Endothelial cell of umbilical vein (primary cell): ENCODE measurements around the gene JAG2. TPM values are rescaled to one million over a fixed set of nuclear protein-coding genes. Genes with fewer than 3 reads are reported as not detected.

Experiments
- BruUV-seq: library from RNA; stranded (reverse); fragments of 400-500 nt; replicated peaks from 2 replicates; lab custom pipeline; 2021; lab: Mats Ljungman, UMichigan
- CTCF ChIA-PET: fragments of 300-600, 350-600 bp; sonication (Branson Sonifier 250); formaldehyde crosslinking; loops from one replicate; lab custom pipeline; 2021; ENCODE audit warnings: antibody characterized with exemption, inconsistent platforms; lab: Charles Lee
- POLR2A ChIA-PET: fragments of 300-600, 350-600 bp; sonication (Branson Sonifier 250); formaldehyde crosslinking; loops from one replicate; lab custom pipeline; 2021; ENCODE audit warnings: antibody characterized with exemption, inconsistent platforms; lab: Charles Lee
- DNase-seq: peaks from one replicate; pipeline ENCODE4 v3.0.0-alpha.2; 2011; ENCODE audit warnings: low read depth, low spot score
- FAIRE-seq: peaks from 2 replicates; lab custom pipeline; 2011; peaks lifted over from hg19 to GRCh38; lab: Jason Lieb, UNC
- H2AFZ ChIP-seq: 2 replicates; pipeline ENCODE4 v1.6.0; 2012; ENCODE audit warnings: low read depth, low read length, control low read depth, inconsistent platforms
- H3K27ac ChIP-seq: 2 replicates; pipeline ENCODE4 v1.5.1; 2011; ENCODE audit warnings: low read depth, mild to moderate bottlenecking, control low read depth, low read length, moderate library complexity; ENCODE audit not compliant: insufficient read depth
- H3K27me3 ChIP-seq, 2 experiments: 2 replicates each; pipeline versions ENCODE4 v1.6.0 to v1.6.1; 2011; ENCODE audit warnings: low read length in 2 of 2, mixed read lengths in 1 of 2; ENCODE audit not compliant: control insufficient read depth in 2 of 2, insufficient read depth in 2 of 2
- H3K36me3 ChIP-seq, 2 experiments: 2 replicates in 1 of 2; 3 replicates in 1 of 2; pipeline ENCODE4 v1.5.1; 2011; ENCODE audit warnings: low read length in 2 of 2, mild to moderate bottlenecking in 1 of 2, moderate library complexity in 1 of 2; ENCODE audit not compliant: control insufficient read depth in 2 of 2, insufficient read depth in 2 of 2; ENCODE audit errors: extremely low read depth in 1 of 2
- H3K4me1 ChIP-seq: 3 replicates; pipeline ENCODE4 v1.5.1; 2011; ENCODE audit warnings: mild to moderate bottlenecking, low read length; ENCODE audit not compliant: control insufficient read depth, insufficient read depth; ENCODE audit errors: extremely low read depth
- H3K4me2 ChIP-seq: 2 replicates; pipeline ENCODE4 v1.6.1; 2011; ENCODE audit warnings: low read length, control low read depth, mixed read lengths; ENCODE audit not compliant: insufficient read depth
- H3K4me3 ChIP-seq, 3 experiments: fragments of 200-600 bp in 1 of 3; sonication (generic), shearing (Covaris generic) in 1 of 3; replicated peaks in 1 of 3; 2 replicates each; pipeline ENCODE4 v1.5.1; 2011 to 2016; ENCODE audit warnings: control low read depth in 3 of 3, low read length in 3 of 3, mild to moderate bottlenecking in 2 of 3, inconsistent platforms in 1 of 3, low read depth in 1 of 3, moderate library complexity in 1 of 3; ENCODE audit not compliant: insufficient read depth in 1 of 3
- H3K79me2 ChIP-seq: 2 replicates; pipeline ENCODE4 v1.6.0; 2012; ENCODE audit warnings: low read length, inconsistent platforms; ENCODE audit not compliant: control insufficient read depth, insufficient read depth
- H3K9ac ChIP-seq: replicated peaks from 2 replicates; pipeline ENCODE3; 2011; ENCODE audit warnings: low read length, control low read depth; ENCODE audit not compliant: insufficient read depth; ENCODE audit errors: extremely low read depth
- H3K9me1 ChIP-seq: replicated peaks from 3 replicates; pipeline ENCODE4 v1.6.0; 2011; ENCODE audit warnings: mild to moderate bottlenecking, low read length; ENCODE audit not compliant: control insufficient read depth, insufficient read depth; ENCODE audit errors: extremely low read depth
- H3K9me3 ChIP-seq: replicated peaks from 2 replicates; pipeline ENCODE4 v1.5.1; 2012; ENCODE audit warnings: low read length, inconsistent platforms; ENCODE audit not compliant: control insufficient read depth, insufficient read depth
- H4K20me1 ChIP-seq: replicated peaks from 2 replicates; pipeline ENCODE3; 2011; ENCODE audit warnings: mild to moderate bottlenecking, low read length; ENCODE audit not compliant: control insufficient read depth, insufficient read depth; ENCODE audit errors: extremely low read depth
- FOS ChIP-seq: IDR thresholded peaks from 2 replicates; pipeline ENCODE4 v1.6.1; 2011; ENCODE audit warnings: mild to moderate bottlenecking, low read length, moderate library complexity, borderline replicate concordance; ENCODE audit not compliant: insufficient read depth
- GATA2 ChIP-seq: IDR thresholded peaks from 2 replicates; pipeline ENCODE4 v1.7.0; 2011; ENCODE audit warnings: low read depth, mild to moderate bottlenecking, moderate library complexity, mixed read lengths, low read length; ENCODE audit not compliant: insufficient read length, insufficient read depth
- MAX ChIP-seq: IDR thresholded peaks from 2 replicates; pipeline ENCODE4 v1.6.1; 2011; ENCODE audit not compliant: insufficient read depth, insufficient read length
- MYC ChIP-seq: IDR thresholded peaks from one replicate; pipeline ENCODE4 v1.6.1; 2011; ENCODE audit warnings: mild to moderate bottlenecking, low read depth, low read length
- POLR2A ChIP-seq: IDR thresholded peaks from 2 replicates; pipeline ENCODE4 v1.6.1; 2012; ENCODE audit warnings: low read depth, mild to moderate bottlenecking, control low read depth, low read length
- dilution Hi-C: fragments of 300-500 bp; cut with MboI; formaldehyde crosslinking; loops from one replicate; pipeline ENCODE4 v1.15.0; 2019; ENCODE audit warnings: low sequenced_read_pairs; ENCODE audit not compliant: extremely low pct_ligation_motif_present
- intact Hi-C: fragments of 100-400 bp; cut with micrococcal nuclease; formaldehyde crosslinking; loops from one replicate; pipeline ENCODE4 v1.10.0; 2022
- polyA plus RNA-seq, 4 experiments: library from polyadenylated mRNA; depleted of rRNA in 3 of 4; stranded (reverse) in 3 of 4; unstranded in 1 of 4; fragments of >200 nt; gene quantifications; 2 replicates each; pipeline versions ENCODE4 v1.2.1 to v1.2.3, GENCODE V29; 2011 to 2012; ENCODE audit warnings: missing spikeins in 1 of 4
- total RNA-seq: library from RNA; stranded (reverse); gene quantifications from 2 replicates; pipeline ENCODE4 v1.2.3, GENCODE V29; 2021
- TF ChIP-seq, protein P1 (sequence below), 2 donors: IDR thresholded peaks; 1 replicate in 1 of 2; 2 replicates in 1 of 2; pipeline ENCODE4 v1.5.1; 2011; ENCODE audit warnings: low read length in 2 of 2, mild to moderate bottlenecking in 2 of 2, moderate library complexity in 2 of 2, control low read depth in 1 of 2, inconsistent platforms in 1 of 2, low read depth in 1 of 2; ENCODE audit not compliant: insufficient read depth in 1 of 2; ENCODE audit errors: extremely low read depth in 1 of 2

JAG2 gene
- total and polyA plus RNA-seq, 2 donors (not counting 3 experiments of a cell fraction or from before 2014, with no cell fraction given), result 105 to 128 TPM

DNA sequence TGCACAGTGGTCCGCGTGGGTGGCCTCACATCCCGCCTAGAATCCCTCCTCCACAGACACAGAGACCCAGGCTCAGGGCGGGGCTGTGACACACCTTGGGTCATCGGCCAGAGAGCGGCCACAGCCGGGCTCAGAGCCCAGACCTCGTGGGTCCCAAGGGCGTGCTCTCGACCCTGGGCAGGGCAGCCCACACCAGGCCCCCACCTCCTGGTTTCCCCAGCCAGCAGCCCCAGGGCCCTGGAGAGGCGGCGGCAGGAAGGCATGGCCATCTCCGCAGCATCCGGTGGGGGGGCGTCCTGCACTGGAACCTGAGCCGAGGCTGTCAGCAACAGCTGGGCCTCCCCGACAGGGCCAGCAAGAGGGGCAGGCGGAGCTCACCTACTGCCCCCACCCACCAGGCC, 15.2 kb downstream of the JAG2 start:
- H3K9me1 ChIP-seq, result no peaks in the 10 kb centered on the region
- H3K27me3 ChIP-seq, result no peaks in the 10 kb centered on the region
- BruUV-seq, result no TSS peak
- H3K79me2 ChIP-seq, result peaks cover 9% of the 10 kb centered on the region
- no peak overlapping the region for H3K4me2 ChIP-seq
- no peak for TF ChIP-seq MAX
- no peak for TF ChIP-seq MYC
- no peak for TF ChIP-seq FOS
- TF ChIP-seq, protein P1, sequence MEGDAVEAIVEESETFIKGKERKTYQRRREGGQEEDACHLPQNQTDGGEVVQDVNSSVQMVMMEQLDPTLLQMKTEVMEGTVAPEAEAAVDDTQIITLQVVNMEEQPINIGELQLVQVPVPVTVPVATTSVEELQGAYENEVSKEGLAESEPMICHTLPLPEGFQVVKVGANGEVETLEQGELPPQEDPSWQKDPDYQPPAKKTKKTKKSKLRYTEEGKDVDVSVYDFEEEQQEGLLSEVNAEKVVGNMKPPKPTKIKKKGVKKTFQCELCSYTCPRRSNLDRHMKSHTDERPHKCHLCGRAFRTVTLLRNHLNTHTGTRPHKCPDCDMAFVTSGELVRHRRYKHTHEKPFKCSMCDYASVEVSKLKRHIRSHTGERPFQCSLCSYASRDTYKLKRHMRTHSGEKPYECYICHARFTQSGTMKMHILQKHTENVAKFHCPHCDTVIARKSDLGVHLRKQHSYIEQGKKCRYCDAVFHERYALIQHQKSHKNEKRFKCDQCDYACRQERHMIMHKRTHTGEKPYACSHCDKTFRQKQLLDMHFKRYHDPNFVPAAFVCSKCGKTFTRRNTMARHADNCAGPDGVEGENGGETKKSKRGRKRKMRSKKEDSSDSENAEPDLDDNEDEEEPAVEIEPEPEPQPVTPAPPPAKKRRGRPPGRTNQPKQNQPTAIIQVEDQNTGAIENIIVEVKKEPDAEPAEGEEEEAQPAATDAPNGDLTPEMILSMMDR (IDR thresholded peaks at IDR 0.05; ENCODE audit: extremely low read depth in 1 of 2, insufficient read depth in 1 of 2, low read depth in 1 of 2, low read length in 2 of 2), result no peak
- no peak for TF ChIP-seq POLR2A
- TF ChIP-seq GATA2, result no peak
- no peak overlapping the region for H3K4me3 ChIP-seq
- H3K36me3 ChIP-seq, result peaks cover 3 to 39% of the 10 kb centered on the region in 2 experiments
- DNase-seq (no peak), FAIRE-seq (no peak)
- no peaks in the 10 kb centered on the region for H3K9me3 ChIP-seq
- no peak overlapping the region for H2AFZ ChIP-seq
- no peak overlapping the region for H3K9ac ChIP-seq
- intact Hi-C loops, result no loop called here
- no peak overlapping the region for H3K27ac ChIP-seq
- CTCF ChIA-PET, result interaction anchor here (1.1 kb wide), 1 partner anchor 63 kb away, joined by 3 read pairs; no protein-coding TSS in a partner anchor
- no peaks in the 10 kb centered on the region for H3K4me1 ChIP-seq
- POLR2A ChIA-PET, result no interaction called here
- dilution Hi-C loops, result no loop called here
- no peaks in the 10 kb centered on the region for H4K20me1 ChIP-seq
